Keratinocyte (primary cell): ENCODE data around the gene TBL1Y. TPM values are rescaled to one million over a fixed set of nuclear protein-coding genes. Genes with fewer than 3 reads are reported as not detected.
"Not testable (repeated sequence)": the region's sequence is repeated elsewhere in the genome, so short reads cannot be mapped to it uniquely, and the experiment has no call there.

Experiments
- DNase-seq: peaks from one replicate; pipeline ENCODE4 v3.0.0-alpha.2; 2011; ENCODE audit warnings: low read depth, missing footprints, low spot score
- FAIRE-seq: peaks from 2 replicates; lab custom pipeline; 2011; peaks lifted over from hg19 to GRCh38; lab: Jason Lieb, UNC
- H2AFZ ChIP-seq: 2 replicates; pipeline ENCODE4 v1.6.0; 2012; ENCODE audit warnings: low read length, control low read depth, inconsistent platforms; ENCODE audit not compliant: control insufficient read depth
- H3K27ac ChIP-seq: 2 replicates; pipeline ENCODE4 v1.5.1; 2011; ENCODE audit warnings: low read length; ENCODE audit not compliant: control insufficient read depth, insufficient read depth
- H3K27me3 ChIP-seq: 3 replicates; pipeline ENCODE4 v1.6.0; 2011; ENCODE audit warnings: low read length; ENCODE audit not compliant: control insufficient read depth, insufficient read depth; ENCODE audit errors: extremely low read depth
- H3K36me3 ChIP-seq, 2 experiments: 2 replicates in 1 of 2; 3 replicates in 1 of 2; pipeline ENCODE4 v1.5.1; 2011; ENCODE audit warnings: low read length in 2 of 2, mild to moderate bottlenecking in 1 of 2; ENCODE audit not compliant: control insufficient read depth in 2 of 2, insufficient read depth in 2 of 2; ENCODE audit errors: extremely low read depth in 1 of 2
- H3K4me1 ChIP-seq: 3 replicates; pipeline ENCODE4 v1.5.1; 2011; ENCODE audit warnings: low read length; ENCODE audit not compliant: control insufficient read depth, insufficient read depth; ENCODE audit errors: extremely low read depth
- H3K4me2 ChIP-seq: 3 replicates; pipeline ENCODE4 v1.6.0; 2011; ENCODE audit warnings: low read depth, low read length; ENCODE audit not compliant: control insufficient read depth, insufficient read depth; ENCODE audit errors: extremely low read depth
- H3K4me3 ChIP-seq, 3 experiments: fragments of 200-600 bp in 1 of 3; sonication (generic) in 1 of 3; 2 replicates in 2 of 3; 3 replicates in 1 of 3; pipeline ENCODE4 v1.5.1; 2011 to 2016; ENCODE audit warnings: low read length in 3 of 3, mild to moderate bottlenecking in 3 of 3, control low read depth in 2 of 3, inconsistent platforms in 1 of 3, low read depth in 1 of 3, mixed read lengths in 1 of 3, mixed run types in 1 of 3, moderate library complexity in 1 of 3; ENCODE audit not compliant: control insufficient read depth in 2 of 3, insufficient read depth in 2 of 3; ENCODE audit errors: extremely low read depth in 1 of 3
- H3K79me2 ChIP-seq: 2 replicates; pipeline ENCODE4 v1.6.0; 2012; ENCODE audit warnings: low read length; ENCODE audit not compliant: control insufficient read depth, insufficient read depth
- H3K9ac ChIP-seq: 3 replicates; pipeline ENCODE4 v1.6.0; 2011; ENCODE audit warnings: low read length; ENCODE audit not compliant: control insufficient read depth, insufficient read depth; ENCODE audit errors: extremely low read depth
- H3K9me1 ChIP-seq: 3 replicates; pipeline ENCODE4 v1.6.0; 2011; ENCODE audit warnings: low read length; ENCODE audit not compliant: control insufficient read depth, insufficient read depth; ENCODE audit errors: extremely low read depth
- H3K9me3 ChIP-seq: 2 replicates; pipeline ENCODE4 v1.5.1; 2012; ENCODE audit warnings: low read depth, low read length; ENCODE audit not compliant: control insufficient read depth
- H4K20me1 ChIP-seq: 3 replicates; pipeline ENCODE4 v1.6.0; 2011; ENCODE audit warnings: low read length; ENCODE audit not compliant: control insufficient read depth, insufficient read depth; ENCODE audit errors: extremely low read depth
- EZH2 ChIP-seq: IDR thresholded peaks from one replicate; pipeline ENCODE4 v1.6.1; 2012; ENCODE audit warnings: inconsistent platforms, mild to moderate bottlenecking, low read length, moderate library complexity
- dilution Hi-C: fragments of 300-500 bp; cut with MboI; formaldehyde crosslinking; loops from one replicate; pipeline ENCODE4 v1.7.0; 2020; ENCODE audit warnings: low sequenced_read_pairs; ENCODE audit not compliant: extremely low pct_ligation_motif_present
- polyA plus RNA-seq, 5 experiments: library from polyadenylated mRNA; depleted of rRNA in 3 of 5; stranded (reverse) in 3 of 5; stranded (forward) in 1 of 5; unstranded in 1 of 5; fragments of >200 nt; gene quantifications; 1 replicate in 1 of 5; 2 replicates in 3 of 5; 3 replicates in 1 of 5; pipeline versions ENCODE4 v1.2.1 to v1.2.3, GENCODE V29; 2011 to 2012; ENCODE audit warnings: missing spikeins in 2 of 5, low read depth in 1 of 5, low replicate concordance in 1 of 5
- TF ChIP-seq, protein P1 (sequence below), 3 experiments: IDR thresholded peaks in 1 of 3; conservative IDR thresholded peaks in 1 of 3; optimal IDR thresholded peaks in 1 of 3; 2 replicates in 2 of 3; 3 replicates in 1 of 3; pipeline versions ENCODE3 to v1.5.1; 2011; ENCODE audit warnings: low read length in 3 of 3, mild to moderate bottlenecking in 3 of 3, moderate library complexity in 2 of 3, control low read depth in 1 of 3, inconsistent platforms in 1 of 3; ENCODE audit not compliant: insufficient read depth in 2 of 3; ENCODE audit errors: extremely low read depth in 1 of 3

The TBL1Y gene
- polyA plus RNA-seq, 1 donor (not counting 4 experiments of a cell fraction or from before 2014, with no cell fraction given): not detected

DNA sequence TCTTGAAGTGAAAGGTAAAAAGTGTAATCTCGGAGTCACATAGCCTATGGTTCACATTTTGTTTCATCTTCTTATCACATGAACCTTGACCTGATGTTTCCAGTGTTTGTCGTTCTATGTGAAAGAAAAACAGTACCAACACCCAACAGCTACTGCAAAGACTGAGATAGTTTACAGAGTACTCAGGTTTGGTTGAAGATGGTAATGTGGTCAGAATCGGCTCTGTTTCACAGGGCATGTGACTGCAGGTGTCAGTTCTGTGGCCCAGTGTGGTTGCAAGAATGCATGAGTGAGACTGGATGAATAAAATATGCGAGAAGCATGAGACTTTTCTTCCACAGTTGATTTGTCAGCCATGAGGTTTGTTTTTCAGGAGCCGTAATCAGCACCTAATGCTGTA, 130.2 kb downstream of the TBL1Y start:
- Histone ChIP-seq H2AFZ (no peak overlapping the region), H3K9ac (no peak overlapping the region), H3K4me3 (no peak overlapping the region), H4K20me1 (no peaks in the 10 kb centered on the region), H3K9me3 (no peaks in the 10 kb centered on the region), H3K27me3 (no peaks in the 10 kb centered on the region), H3K4me2 (no peak overlapping the region), H3K4me1 (no peaks in the 10 kb centered on the region), H3K79me2 (no peaks in the 10 kb centered on the region), H3K9me1 (no peaks in the 10 kb centered on the region), H3K36me3 (no peaks in the 10 kb centered on the region), H3K27ac (no peak overlapping the region)
- DNase-seq: no peak
- no peak for FAIRE-seq
- TF ChIP-seq EZH2: no peak
- TF ChIP-seq, protein P1, sequence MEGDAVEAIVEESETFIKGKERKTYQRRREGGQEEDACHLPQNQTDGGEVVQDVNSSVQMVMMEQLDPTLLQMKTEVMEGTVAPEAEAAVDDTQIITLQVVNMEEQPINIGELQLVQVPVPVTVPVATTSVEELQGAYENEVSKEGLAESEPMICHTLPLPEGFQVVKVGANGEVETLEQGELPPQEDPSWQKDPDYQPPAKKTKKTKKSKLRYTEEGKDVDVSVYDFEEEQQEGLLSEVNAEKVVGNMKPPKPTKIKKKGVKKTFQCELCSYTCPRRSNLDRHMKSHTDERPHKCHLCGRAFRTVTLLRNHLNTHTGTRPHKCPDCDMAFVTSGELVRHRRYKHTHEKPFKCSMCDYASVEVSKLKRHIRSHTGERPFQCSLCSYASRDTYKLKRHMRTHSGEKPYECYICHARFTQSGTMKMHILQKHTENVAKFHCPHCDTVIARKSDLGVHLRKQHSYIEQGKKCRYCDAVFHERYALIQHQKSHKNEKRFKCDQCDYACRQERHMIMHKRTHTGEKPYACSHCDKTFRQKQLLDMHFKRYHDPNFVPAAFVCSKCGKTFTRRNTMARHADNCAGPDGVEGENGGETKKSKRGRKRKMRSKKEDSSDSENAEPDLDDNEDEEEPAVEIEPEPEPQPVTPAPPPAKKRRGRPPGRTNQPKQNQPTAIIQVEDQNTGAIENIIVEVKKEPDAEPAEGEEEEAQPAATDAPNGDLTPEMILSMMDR (optimal IDR thresholded peaks at IDR 0.05 in 1 of 3, IDR thresholded peaks at IDR 0.05 in 1 of 3, conservative IDR thresholded peaks at IDR 0.05 in 1 of 3; ENCODE audit: extremely low read depth in 1 of 3, insufficient read depth in 2 of 3, low read length in 3 of 3): no peak
- dilution Hi-C loops: no loop called here

DNA sequence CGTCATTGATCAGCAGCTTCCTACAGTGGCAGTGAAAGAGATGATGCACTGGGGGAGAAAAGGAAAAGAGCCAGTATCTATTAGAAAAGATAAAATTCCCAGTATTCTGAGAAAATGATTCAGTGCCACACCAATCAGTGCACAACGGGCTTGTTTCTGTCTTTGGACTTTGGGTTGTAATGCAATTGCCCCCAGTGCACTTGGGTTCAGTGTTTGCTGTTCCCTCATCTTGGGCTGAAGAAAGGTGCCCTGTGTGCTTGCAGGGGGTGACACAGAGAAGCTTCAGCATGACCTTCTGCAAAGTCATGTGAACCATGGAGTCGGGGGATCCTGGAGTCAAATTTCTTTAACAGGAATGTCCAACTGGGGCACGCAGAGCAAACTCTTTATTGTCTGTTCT, 131.5 kb downstream of the TBL1Y start:
- Histone ChIP-seq H3K27me3 (no peaks in the 10 kb centered on the region), H3K9me3 (no peaks in the 10 kb centered on the region), H4K20me1 (no peaks in the 10 kb centered on the region), H3K4me1 (no peaks in the 10 kb centered on the region), H3K79me2 (no peaks in the 10 kb centered on the region), H3K36me3 (no peaks in the 10 kb centered on the region), H3K9ac (no peak overlapping the region), H3K4me2 (no peak overlapping the region), H3K9me1 (no peaks in the 10 kb centered on the region), H2AFZ (no peak overlapping the region), H3K4me3 (no peak overlapping the region), H3K27ac (no peak overlapping the region)
- FAIRE-seq (no peak), DNase-seq (no peak)
- dilution Hi-C loops: no loop called here
- no peak for TF ChIP-seq EZH2
- TF ChIP-seq, protein P1 (optimal IDR thresholded peaks at IDR 0.05 in 1 of 3, IDR thresholded peaks at IDR 0.05 in 1 of 3, conservative IDR thresholded peaks at IDR 0.05 in 1 of 3; ENCODE audit: extremely low read depth in 1 of 3, insufficient read depth in 2 of 3, low read length in 3 of 3): no peak

DNA sequence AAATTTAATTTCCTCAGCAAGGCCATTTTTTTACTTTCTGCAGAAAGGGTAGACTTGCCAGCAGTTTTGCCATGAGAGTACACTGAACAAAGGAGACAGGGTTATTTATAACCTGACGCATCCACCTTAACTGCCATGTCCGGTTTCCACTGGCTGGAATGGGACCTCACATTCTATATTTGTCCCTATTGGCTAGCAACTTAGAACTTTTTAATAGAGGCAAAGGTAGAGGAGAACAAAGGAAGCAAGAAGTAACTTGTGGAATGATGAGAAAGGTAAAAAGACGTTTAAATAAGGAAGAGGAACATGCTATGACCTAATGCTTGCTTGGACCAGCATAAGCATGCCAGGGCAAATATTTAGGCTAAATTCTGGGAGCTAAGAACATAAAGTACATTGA, 142.0 kb downstream of the TBL1Y start:
- H3K4me3 ChIP-seq, DNase-seq, H2AFZ ChIP-seq, dilution Hi-C loops, H3K9ac ChIP-seq, H3K9me3 ChIP-seq, H3K4me2 ChIP-seq, H3K79me2 ChIP-seq, H3K4me1 ChIP-seq, FAIRE-seq, H3K27me3 ChIP-seq, H3K36me3 ChIP-seq, H4K20me1 ChIP-seq, H3K9me1 ChIP-seq, H3K27ac ChIP-seq: not testable (repeated sequence)
